K562 (cell line): ENCODE measurements around the gene ECD. TPM values are rescaled to one million over a fixed set of nuclear protein-coding genes. Genes with fewer than 3 reads are reported as not detected.
A peak's percentile ranks its signal among the peaks of the same experiment; 100 is the strongest.

Experiments
- HNRNPUL1 ChIP-seq: fragments of 200-400 bp; formaldehyde crosslinking; IDR thresholded peaks from 2 replicates; pipeline ENCODE4 v1.6.1; 2017; ENCODE audit warnings: low read length
- KDM2B ChIP-seq: fragments of 250-450 bp; sonication (Bioruptor Pico); IDR thresholded peaks from 2 replicates; pipeline ENCODE4 v1.8.0; 2021; ENCODE audit warnings: mild to moderate bottlenecking, moderate library complexity
- LARP7 ChIP-seq: fragments of 450-650 bp; IDR thresholded peaks from 2 replicates; pipeline ENCODE4 v1.6.1; 2016
- LEF1 ChIP-seq: fragments of 450-650 bp; IDR thresholded peaks from 2 replicates; pipeline ENCODE4 v1.6.1; 2016; ENCODE audit warnings: mild to moderate bottlenecking
- MYNN ChIP-seq, 2 experiments: sonication (generic); formaldehyde crosslinking in 1 of 2; IDR thresholded peaks; 2 replicates each; pipeline versions ENCODE4 v1.5.0 to v1.6.1; 2016 to 2020; ENCODE audit warnings: antibody characterized with exemption in 1 of 2, missing genetic modification reagents in 1 of 2
- SPI1 ChIP-seq: IDR thresholded peaks from 2 replicates; pipeline ENCODE4 v1.6.1; 2011; ENCODE audit warnings: low read depth, low read length, control low read depth, borderline replicate concordance
- TCFL5 ChIP-seq: fragments of 250-450 bp; sonication (Bioruptor Pico); conservative IDR thresholded peaks from 2 replicates; pipeline ENCODE4 v1.6.1; 2021; ENCODE audit warnings: mild to moderate bottlenecking, moderate library complexity, matching md5 sums
- ZBTB33 ChIP-seq: sonication (generic); formaldehyde crosslinking; IDR thresholded peaks from 2 replicates; pipeline ENCODE4 v1.8.1; 2023; ENCODE audit warnings: mild to moderate bottlenecking, missing genetic modification reagents
- ZNF354B ChIP-seq: fragments of 250-450 bp; sonication (Bioruptor Pico); IDR thresholded peaks from 2 replicates; pipeline ENCODE4 v1.4.0; 2020
- polyA plus RNA-seq, 8 experiments: library from polyadenylated mRNA; depleted of rRNA in 4 of 8; stranded (reverse) in 5 of 8; unstranded in 3 of 8; fragments of >200 nt; fragmentation: Nextera tagmentation in 2 of 8; fragmentation: Illumina TruSeq in 1 of 8; extraction: Ambion mirVana in 2 of 8; extraction: Trizol in 1 of 8; gene quantifications; 2 replicates each; pipeline versions ENCODE4 v1.2.1 to v1.2.3, GENCODE V29; 2011 to 2014; ENCODE audit warnings: inconsistent platforms in 1 of 8, missing spikeins in 1 of 8
- total RNA-seq, 7 experiments: library from RNA; depleted of rRNA in 6 of 7; stranded (reverse); fragments of >200 nt in 6 of 7; fragmentation: Illumina TruSeq in 2 of 7; extraction: Trizol in 2 of 7; gene quantifications; 2 replicates each; pipeline versions ENCODE4 v1.2.1 to v1.2.3, GENCODE V29; 2011 to 2021; ENCODE audit warnings: low replicate concordance in 1 of 7
- TF ChIP-seq, protein P1 (sequence below), 2 experiments: fragments of 450-650 bp in 1 of 2; sonication (generic) in 1 of 2; formaldehyde crosslinking; conservative IDR thresholded peaks; 2 replicates each; pipeline versions ENCODE4 v1.4.0 to v1.8.1; 2020 to 2022; ENCODE audit warnings: mild to moderate bottlenecking in 1 of 2, missing genetic modification reagents in 1 of 2

ECD gene
- total and polyA plus RNA-seq, 9 of the 15 experiments (the other 6 are each of a cell fraction or from before 2014, with no cell fraction given): 33.5 to 79.9 (median 53.2) TPM

GRCh38 chr10:73167458-73167782 is 388 bp downstream of the ECD start (continued):
- TF ChIP-seq, protein P1, sequence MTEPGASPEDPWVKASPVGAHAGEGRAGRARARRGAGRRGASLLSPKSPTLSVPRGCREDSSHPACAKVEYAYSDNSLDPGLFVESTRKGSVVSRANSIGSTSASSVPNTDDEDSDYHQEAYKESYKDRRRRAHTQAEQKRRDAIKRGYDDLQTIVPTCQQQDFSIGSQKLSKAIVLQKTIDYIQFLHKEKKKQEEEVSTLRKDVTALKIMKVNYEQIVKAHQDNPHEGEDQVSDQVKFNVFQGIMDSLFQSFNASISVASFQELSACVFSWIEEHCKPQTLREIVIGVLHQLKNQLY (CRISPR knock-in tag; conservative IDR thresholded peaks at IDR 0.05): no peak
- TF ChIP-seq KDM2B (CRISPR knock-in tag) (no peak), TCFL5 (no peak), ZBTB33 (CRISPR knock-in tag) (no peak), SPI1 (no peak), LARP7 (0 out of 2 replicates have a peak, but pooled peaks have one; percentile 39), LEF1 (no peak), MYNN (IDR thresholded peaks at IDR 0.05) (no peak), MYNN (CRISPR knock-in tag; IDR thresholded peaks at IDR 0.05) (no peak), ZNF354B (CRISPR knock-in tag) (no peak), HNRNPUL1 (no peak)
- TF ChIP-seq, all 486 proteins: peak for 10
